GM12872 (cell line): ENCODE results near the gene IGF1R.

ENCODE experiments used
- TF ChIP-seq, protein P1 (sequence below): IDR thresholded peaks from 3 replicates; pipeline ENCODE4 v1.5.1; 2011; ENCODE audit warnings: low read depth, mild to moderate bottlenecking, low read length, moderate library complexity; ENCODE audit not compliant: insufficient read depth

The IGF1R gene

DNA sequence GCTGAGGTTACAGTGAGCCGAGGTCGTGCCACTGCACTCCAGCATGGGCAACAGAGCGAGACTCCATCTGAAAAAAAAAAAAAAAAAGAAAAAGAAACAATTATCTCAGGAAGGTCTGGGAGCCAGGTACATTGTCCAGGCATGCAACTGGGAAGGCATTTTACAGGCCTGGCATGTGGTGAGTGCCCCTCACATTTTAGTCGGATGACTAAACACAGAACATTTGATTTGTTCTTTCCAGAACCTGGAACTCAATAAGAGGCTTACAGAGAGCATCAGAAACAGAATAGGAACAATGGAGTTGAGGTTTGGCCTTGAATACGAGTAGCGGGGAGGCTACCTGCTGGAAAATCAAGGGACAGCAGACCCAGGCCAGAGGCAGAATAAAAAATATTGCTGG, 33.7 kb upstream of the IGF1R start:
- TF ChIP-seq, protein P1, sequence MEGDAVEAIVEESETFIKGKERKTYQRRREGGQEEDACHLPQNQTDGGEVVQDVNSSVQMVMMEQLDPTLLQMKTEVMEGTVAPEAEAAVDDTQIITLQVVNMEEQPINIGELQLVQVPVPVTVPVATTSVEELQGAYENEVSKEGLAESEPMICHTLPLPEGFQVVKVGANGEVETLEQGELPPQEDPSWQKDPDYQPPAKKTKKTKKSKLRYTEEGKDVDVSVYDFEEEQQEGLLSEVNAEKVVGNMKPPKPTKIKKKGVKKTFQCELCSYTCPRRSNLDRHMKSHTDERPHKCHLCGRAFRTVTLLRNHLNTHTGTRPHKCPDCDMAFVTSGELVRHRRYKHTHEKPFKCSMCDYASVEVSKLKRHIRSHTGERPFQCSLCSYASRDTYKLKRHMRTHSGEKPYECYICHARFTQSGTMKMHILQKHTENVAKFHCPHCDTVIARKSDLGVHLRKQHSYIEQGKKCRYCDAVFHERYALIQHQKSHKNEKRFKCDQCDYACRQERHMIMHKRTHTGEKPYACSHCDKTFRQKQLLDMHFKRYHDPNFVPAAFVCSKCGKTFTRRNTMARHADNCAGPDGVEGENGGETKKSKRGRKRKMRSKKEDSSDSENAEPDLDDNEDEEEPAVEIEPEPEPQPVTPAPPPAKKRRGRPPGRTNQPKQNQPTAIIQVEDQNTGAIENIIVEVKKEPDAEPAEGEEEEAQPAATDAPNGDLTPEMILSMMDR: no peak

DNA sequence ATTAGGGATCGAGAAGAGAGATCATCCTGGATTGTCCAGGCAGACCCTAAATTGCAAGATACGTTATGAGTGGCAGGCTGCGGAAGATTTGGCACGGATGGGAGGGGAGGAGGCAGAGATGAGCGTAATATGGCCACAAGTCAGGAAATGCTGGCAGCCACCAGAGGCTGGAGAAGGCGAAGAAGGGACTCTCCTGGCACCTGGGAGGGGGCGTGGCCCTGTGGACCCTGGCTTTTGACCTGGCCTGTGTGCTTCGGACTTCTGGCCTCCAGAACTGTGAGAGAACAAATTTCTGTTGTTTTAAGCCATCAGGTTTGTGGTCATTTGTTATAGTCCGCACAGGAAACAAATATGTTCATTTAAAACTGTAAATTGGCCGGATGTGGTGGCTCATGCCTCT, 31.9 kb upstream of the IGF1R start:
- TF ChIP-seq, protein P1: no peak

DNA sequence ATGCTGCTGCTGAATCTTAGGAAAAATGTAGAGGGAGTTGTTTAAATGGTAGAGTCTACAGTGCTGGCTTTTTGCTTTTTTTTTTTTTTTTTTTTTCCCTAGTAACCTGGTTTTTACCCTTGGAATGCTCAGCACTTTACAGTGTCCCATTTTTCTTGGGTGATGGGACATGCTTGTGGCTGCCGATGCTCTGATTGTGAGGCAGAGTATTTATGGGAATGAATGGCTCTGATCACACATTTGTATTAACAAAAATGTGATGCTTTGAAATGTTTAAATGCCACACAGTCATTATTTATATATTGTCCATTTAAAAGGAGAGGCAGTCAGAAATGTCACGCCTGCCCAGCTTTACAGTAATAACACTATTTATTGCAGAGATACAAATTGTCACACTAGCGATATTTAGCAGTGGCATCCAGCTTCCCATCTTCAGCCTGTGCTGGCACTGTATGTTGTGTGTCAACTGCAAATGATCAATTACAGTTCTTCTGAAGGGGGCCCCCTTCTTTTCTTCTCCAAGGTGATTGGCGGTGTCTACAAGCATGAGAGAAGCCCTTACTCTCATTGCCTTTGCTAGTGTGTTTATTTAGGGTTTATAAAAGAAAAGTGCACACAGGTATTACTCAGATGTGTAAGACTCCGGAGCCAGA, 30.9 kb upstream of the IGF1R start:
- TF ChIP-seq, protein P1: no peak

DNA sequence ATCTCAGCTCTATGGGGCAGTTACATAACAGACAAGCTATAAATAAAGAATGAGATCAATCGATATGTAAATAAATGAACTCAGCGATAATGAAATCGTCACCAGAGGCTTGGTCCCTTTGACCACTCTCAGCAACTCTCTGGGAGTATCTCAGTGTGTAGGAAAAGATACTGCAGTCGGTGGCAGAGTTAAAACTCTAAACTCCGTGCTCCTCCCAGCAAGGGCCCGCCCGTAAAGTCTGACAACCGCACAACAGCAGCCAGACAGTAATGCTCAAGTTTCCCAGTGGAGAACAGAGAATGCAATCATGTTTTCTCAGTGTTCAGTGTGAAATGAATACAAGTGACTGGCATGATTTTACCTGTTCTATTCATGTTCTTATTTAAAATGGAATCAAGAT, 28.3 kb upstream of the IGF1R start:
- TF ChIP-seq, protein P1: no peak

DNA sequence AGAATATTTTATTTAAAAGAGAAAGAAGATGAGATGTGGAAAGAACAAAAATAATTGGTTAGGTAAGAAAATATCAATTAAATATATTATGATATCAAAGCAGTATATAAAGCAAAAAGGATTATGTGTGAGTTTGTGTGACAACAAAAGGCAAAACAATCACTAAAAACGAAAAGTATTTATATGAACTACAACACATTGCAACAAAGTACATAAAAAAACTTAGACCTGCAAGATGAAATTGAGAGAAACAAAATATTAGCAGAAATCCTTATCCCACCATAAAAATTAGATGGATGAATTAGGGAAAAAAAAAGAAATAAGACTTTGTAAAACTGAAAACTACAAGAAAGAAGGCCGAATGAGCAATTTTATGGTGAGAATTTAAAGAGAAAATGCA, 27.3 kb upstream of the IGF1R start:
- TF ChIP-seq, protein P1: no peak

DNA sequence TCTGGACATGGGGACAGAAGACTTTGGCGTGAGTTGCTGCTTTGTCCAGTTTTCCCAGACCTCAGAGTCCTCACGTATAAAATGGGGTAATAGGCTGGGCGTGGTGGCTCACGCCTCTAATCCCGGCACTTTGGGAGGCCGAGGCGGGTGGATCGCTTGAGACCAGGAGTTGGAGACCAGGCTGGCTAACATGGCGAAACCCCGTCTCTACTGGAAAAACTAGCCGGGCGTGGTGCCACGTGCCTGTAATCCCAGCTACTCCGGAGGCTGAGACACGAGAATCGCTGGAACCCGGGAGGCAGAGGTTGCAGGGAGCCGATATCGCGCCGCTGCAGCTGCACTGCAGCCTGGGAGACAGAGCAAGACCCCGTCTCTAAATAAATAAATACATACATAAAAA, 22.7 kb upstream of the IGF1R start:
- TF ChIP-seq, protein P1: no peak

DNA sequence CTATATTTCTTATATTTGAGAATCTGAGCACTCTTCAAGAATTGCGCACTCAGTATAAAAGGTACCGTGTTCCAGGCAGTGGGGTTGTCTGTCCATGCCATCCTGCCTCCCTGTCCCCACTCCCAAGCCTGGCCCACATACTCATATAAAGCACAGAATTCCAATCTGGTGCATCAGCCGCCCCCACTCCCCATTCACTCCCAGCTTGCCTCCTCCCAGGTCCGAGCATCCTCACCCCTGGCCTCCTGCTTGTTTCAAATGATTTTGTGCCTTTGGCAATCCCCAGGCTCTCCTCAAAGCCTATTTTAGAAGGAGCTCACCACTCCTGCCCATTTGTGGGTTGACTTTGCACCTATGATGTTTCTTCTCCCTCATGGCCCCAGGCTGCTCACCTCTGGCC, 22.2 kb upstream of the IGF1R start:
- TF ChIP-seq, protein P1: no peak
